ENCODE results near the gene EXOC4.
A peak's percentile ranks its signal among the peaks of the same experiment; 100 is the strongest.

DNA sequence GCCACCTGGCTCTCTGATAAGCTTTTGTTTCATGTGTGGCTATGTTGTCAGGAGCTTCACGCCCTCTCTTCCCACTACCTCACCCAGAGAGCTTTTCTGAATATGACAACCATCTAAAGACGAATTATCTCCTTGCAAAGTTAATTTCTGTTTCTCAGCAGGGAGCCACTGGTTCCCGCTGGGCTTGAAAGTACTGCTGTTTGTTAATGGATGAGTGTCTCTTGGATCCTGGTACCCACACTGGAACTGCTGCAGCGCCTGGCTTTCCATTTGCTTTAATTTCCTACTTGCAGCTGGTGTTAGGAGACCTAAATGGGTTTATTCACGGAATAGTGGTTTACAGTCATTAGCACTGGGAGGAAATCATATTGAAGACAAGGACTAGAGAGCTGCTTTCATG, 606.4 kb downstream of the EXOC4 start:
- TF ChIP-seq POLR2A (IDR thresholded peaks at IDR 0.05; ENCODE audit: control extremely low read depth in 1 of 2, low read depth in 2 of 2, low read length in 2 of 2) (no peak), HDAC6 (IDR thresholded peaks at IDR 0.05; ENCODE audit: low read depth, low read length) (no peak), SIRT6 (IDR thresholded peaks at IDR 0.05; ENCODE audit: low read length) (no peak), EP300 (IDR thresholded peaks at IDR 0.05; ENCODE audit: borderline replicate concordance in 1 of 2, low read depth in 2 of 2, low read length in 2 of 2) (no peak), RNF2 (IDR thresholded peaks at IDR 0.05; ENCODE audit: borderline replicate concordance, low read depth, low read length, missing control alignments, poor library complexity, severe bottlenecking) (no peak), ZNF274 (IDR thresholded peaks at IDR 0.05; ENCODE audit: borderline replicate concordance, extremely low read depth, low read length) (no peak), RAD21 (IDR thresholded peaks at IDR 0.05 in 1 of 2, conservative IDR thresholded peaks at IDR 0.05 in 1 of 2; ENCODE audit: low read depth in 2 of 2, low read length in 2 of 2) (no peak), TEAD4 (IDR thresholded peaks at IDR 0.05; ENCODE audit: low read depth, low read length) (no peak), SRF (IDR thresholded peaks at IDR 0.05; ENCODE audit: low read depth, low read length) (no peak), NANOG (IDR thresholded peaks at IDR 0.05; ENCODE audit: insufficient read depth, low read depth, low read length, poor library complexity, severe bottlenecking) (peak; percentile 42), MAFK (IDR thresholded peaks at IDR 0.05; ENCODE audit: low read depth, low read length) (no peak)
- TF ChIP-seq, protein P1, sequence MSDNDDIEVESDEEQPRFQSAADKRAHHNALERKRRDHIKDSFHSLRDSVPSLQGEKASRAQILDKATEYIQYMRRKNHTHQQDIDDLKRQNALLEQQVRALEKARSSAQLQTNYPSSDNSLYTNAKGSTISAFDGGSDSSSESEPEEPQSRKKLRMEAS (IDR thresholded peaks at IDR 0.05), result no peak
- TF ChIP-seq, protein P2, sequence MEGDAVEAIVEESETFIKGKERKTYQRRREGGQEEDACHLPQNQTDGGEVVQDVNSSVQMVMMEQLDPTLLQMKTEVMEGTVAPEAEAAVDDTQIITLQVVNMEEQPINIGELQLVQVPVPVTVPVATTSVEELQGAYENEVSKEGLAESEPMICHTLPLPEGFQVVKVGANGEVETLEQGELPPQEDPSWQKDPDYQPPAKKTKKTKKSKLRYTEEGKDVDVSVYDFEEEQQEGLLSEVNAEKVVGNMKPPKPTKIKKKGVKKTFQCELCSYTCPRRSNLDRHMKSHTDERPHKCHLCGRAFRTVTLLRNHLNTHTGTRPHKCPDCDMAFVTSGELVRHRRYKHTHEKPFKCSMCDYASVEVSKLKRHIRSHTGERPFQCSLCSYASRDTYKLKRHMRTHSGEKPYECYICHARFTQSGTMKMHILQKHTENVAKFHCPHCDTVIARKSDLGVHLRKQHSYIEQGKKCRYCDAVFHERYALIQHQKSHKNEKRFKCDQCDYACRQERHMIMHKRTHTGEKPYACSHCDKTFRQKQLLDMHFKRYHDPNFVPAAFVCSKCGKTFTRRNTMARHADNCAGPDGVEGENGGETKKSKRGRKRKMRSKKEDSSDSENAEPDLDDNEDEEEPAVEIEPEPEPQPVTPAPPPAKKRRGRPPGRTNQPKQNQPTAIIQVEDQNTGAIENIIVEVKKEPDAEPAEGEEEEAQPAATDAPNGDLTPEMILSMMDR (IDR thresholded peaks at IDR 0.05; ENCODE audit: control extremely low read depth in 1 of 3, insufficient read depth in 1 of 3, low read depth in 1 of 3, low read length in 3 of 3), result no peak
- TF ChIP-seq, protein P3, sequence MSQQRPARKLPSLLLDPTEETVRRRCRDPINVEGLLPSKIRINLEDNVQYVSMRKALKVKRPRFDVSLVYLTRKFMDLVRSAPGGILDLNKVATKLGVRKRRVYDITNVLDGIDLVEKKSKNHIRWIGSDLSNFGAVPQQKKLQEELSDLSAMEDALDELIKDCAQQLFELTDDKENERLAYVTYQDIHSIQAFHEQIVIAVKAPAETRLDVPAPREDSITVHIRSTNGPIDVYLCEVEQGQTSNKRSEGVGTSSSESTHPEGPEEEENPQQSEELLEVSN (IDR thresholded peaks at IDR 0.05), result no peak
